HepG2 (cell line): Measurements from ENCODE around the gene C1orf21.

Experiments used
- CCDC6 ChIP-seq: sonication (generic); formaldehyde crosslinking; IDR thresholded peaks from 2 replicates; pipeline ENCODE4 v1.8.1; 2022; ENCODE audit warnings: mild to moderate bottlenecking, missing genetic modification reagents, moderate library complexity
- MAFG ChIP-seq: sonication (generic); formaldehyde crosslinking; IDR thresholded peaks from 2 replicates; pipeline ENCODE4 v1.5.1; 2020; ENCODE audit warnings: mild to moderate bottlenecking, missing genetic modification reagents
- POLR2AphosphoS5 ChIP-seq: IDR thresholded peaks from 2 replicates; pipeline ENCODE4 v1.6.1; 2012; ENCODE audit warnings: low read depth, low read length
- TAF1 ChIP-seq: sonication (generic); formaldehyde crosslinking; IDR thresholded peaks from 2 replicates; pipeline ENCODE4 v1.4.0; 2020; ENCODE audit warnings: missing genetic modification reagents
- TBL1XR1 ChIP-seq: fragments of 150-350 bp; IDR thresholded peaks from 2 replicates; pipeline ENCODE4 v1.6.1; 2014; ENCODE audit warnings: borderline replicate concordance, low read length; ENCODE audit not compliant: partially characterized antibody
- UBTF ChIP-seq: sonication (generic); formaldehyde crosslinking; IDR thresholded peaks from 2 replicates; pipeline ENCODE4 v1.4.0; 2020; ENCODE audit warnings: mild to moderate bottlenecking, missing genetic modification reagents
- TF ChIP-seq, protein P1 (sequence below): sonication (generic); formaldehyde crosslinking; IDR thresholded peaks from 2 replicates; pipeline ENCODE4 v1.5.0; 2020; ENCODE audit warnings: mild to moderate bottlenecking, missing genetic modification reagents, moderate library complexity

DNA sequence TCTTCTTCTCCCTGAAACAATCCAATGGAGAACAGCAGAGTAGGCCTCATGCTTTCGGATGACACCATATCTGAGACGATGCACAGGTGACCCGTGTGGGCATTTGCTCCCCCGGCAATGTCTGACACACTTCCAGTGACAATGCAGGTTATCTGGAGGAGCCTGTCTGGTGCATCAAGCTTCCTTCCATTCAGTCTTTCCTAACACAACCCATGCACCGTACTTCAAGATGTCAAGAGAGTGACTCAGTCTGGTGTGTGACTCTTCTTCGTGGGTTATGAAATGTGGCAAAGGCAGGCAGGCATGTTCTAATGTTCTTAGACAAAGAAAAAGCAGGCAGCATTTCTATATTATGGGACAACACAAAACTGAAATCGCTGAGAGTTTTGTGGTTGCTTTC lies 208.8 kb downstream of the C1orf21 start:
- TF ChIP-seq POLR2AphosphoS5 (no peak), TAF1 (no peak), TBL1XR1 (no peak), MAFG (no peak), UBTF (no peak), CCDC6 (CRISPR knock-in tag) (no peak)
- TF ChIP-seq, protein P1, sequence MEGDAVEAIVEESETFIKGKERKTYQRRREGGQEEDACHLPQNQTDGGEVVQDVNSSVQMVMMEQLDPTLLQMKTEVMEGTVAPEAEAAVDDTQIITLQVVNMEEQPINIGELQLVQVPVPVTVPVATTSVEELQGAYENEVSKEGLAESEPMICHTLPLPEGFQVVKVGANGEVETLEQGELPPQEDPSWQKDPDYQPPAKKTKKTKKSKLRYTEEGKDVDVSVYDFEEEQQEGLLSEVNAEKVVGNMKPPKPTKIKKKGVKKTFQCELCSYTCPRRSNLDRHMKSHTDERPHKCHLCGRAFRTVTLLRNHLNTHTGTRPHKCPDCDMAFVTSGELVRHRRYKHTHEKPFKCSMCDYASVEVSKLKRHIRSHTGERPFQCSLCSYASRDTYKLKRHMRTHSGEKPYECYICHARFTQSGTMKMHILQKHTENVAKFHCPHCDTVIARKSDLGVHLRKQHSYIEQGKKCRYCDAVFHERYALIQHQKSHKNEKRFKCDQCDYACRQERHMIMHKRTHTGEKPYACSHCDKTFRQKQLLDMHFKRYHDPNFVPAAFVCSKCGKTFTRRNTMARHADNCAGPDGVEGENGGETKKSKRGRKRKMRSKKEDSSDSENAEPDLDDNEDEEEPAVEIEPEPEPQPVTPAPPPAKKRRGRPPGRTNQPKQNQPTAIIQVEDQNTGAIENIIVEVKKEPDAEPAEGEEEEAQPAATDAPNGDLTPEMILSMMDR (CRISPR knock-in tag) = no peak
